Hepatocyte (in vitro differentiated cells): ENCODE results near the gene C6orf89. TPM values are rescaled to one million over a fixed set of nuclear protein-coding genes. Genes with fewer than 3 reads are reported as not detected.

Experiments used
- DNase-seq: peaks from one replicate; pipeline ENCODE4 v3.0.0-alpha.2; 2016; ENCODE audit warnings: low spot score
- H2AFZ ChIP-seq: fragments of 200-600 bp; sonication (generic); 2 replicates; pipeline ENCODE4 v1.6.0; 2016; ENCODE audit warnings: antibody characterized with exemption, mild to moderate bottlenecking
- H3K27ac ChIP-seq: fragments of 200-600 bp; sonication (generic); 2 replicates; pipeline ENCODE4 v1.5.1; 2016; ENCODE audit warnings: mild to moderate bottlenecking
- H3K27me3 ChIP-seq: fragments of 200-600 bp; sonication (generic); 2 replicates; pipeline ENCODE4 v1.6.1; 2016
- H3K36me3 ChIP-seq: fragments of 200-600 bp; sonication (generic); replicated peaks from 2 replicates; pipeline ENCODE4 v1.5.1; 2016; ENCODE audit warnings: low read depth; ENCODE audit not compliant: insufficient read depth
- H3K4me1 ChIP-seq: fragments of 200-600 bp; sonication (generic); 2 replicates; pipeline ENCODE4 v1.5.1; 2016; ENCODE audit warnings: mild to moderate bottlenecking, moderate library complexity; ENCODE audit not compliant: insufficient read depth
- H3K4me2 ChIP-seq: fragments of 200-600 bp; sonication (generic); 2 replicates; pipeline ENCODE4 v1.6.0; 2016
- H3K4me3 ChIP-seq: fragments of 200-600 bp; sonication (generic); 2 replicates; pipeline ENCODE4 v1.5.1; 2016; ENCODE audit warnings: mild to moderate bottlenecking
- H3K79me2 ChIP-seq: fragments of 200-600 bp; sonication (generic); 2 replicates; pipeline ENCODE4 v1.6.0; 2017; ENCODE audit warnings: mild to moderate bottlenecking
- H3K9me2 ChIP-seq: fragments of 200-600 bp; sonication (generic); replicated peaks from 2 replicates; pipeline ENCODE4 v1.6.0; 2017; ENCODE audit warnings: mild to moderate bottlenecking; ENCODE audit not compliant: insufficient read depth
- H3K9me3 ChIP-seq: fragments of 200-600 bp; sonication (generic); 2 replicates; pipeline ENCODE4 v1.5.1; 2016; ENCODE audit warnings: low read depth, mild to moderate bottlenecking
- H4K20me1 ChIP-seq: fragments of 200-600 bp; sonication (generic); 2 replicates; pipeline ENCODE4 v1.6.0; 2016; ENCODE audit warnings: mild to moderate bottlenecking; ENCODE audit not compliant: insufficient read depth, poor library complexity, severe bottlenecking
- CTCF ChIP-seq: fragments of 200-600 bp; sonication (generic); IDR thresholded peaks from 2 replicates; pipeline ENCODE4 v1.5.1; 2016; ENCODE audit warnings: antibody characterized with exemption, mild to moderate bottlenecking; ENCODE audit not compliant: poor library complexity
- EZH2 ChIP-seq: fragments of 200-600 bp; sonication (generic); IDR thresholded peaks from 2 replicates; pipeline ENCODE4 v1.6.1; 2016; ENCODE audit warnings: antibody characterized with exemption, mild to moderate bottlenecking, borderline replicate concordance
- EZH2phosphoT487 ChIP-seq: fragments of 200-600 bp; sonication (generic); IDR thresholded peaks from one replicate; pipeline ENCODE4 v1.6.1; 2018; ENCODE audit warnings: antibody characterized with exemption, mild to moderate bottlenecking, low read depth, moderate library complexity; ENCODE audit not compliant: unreplicated experiment, severe bottlenecking
- WGBS: methylation state at CpG from one replicate; pipeline ENCODE4 v1.1.6; 2016; ENCODE audit warnings: low lambda C conversion rate; ENCODE audit errors: missing lambda C conversion rate; 5-methylcytosine and 5-hydroxymethylcytosine counted together
- polyA plus RNA-seq: library from polyadenylated mRNA; unstranded; fragments of >200 nt; fragmentation: Nextera tagmentation; extraction: Ambion mirVana; gene quantifications from 2 replicates; pipeline ENCODE4 v1.2.1, GENCODE V29; 2016
- total RNA-seq: library from RNA; depleted of rRNA; stranded (reverse); fragments of >200 nt; gene quantifications from 2 replicates; pipeline ENCODE4 v1.2.3, GENCODE V29; 2014

The C6orf89 gene
- total and polyA plus RNA-seq, 2 experiments from 2014 or later, result 39.6 to 45.2 TPM

- H3K4me3 ChIP-seq, result no peak overlapping the region
- no peaks in the 10 kb centered on the region for H3K36me3 ChIP-seq
- H3K4me1 ChIP-seq, result peaks cover 46% of the 10 kb centered on the region
- whole genome bisulfite sequencing, result 52% methylated on average over 5 of the region's 5 CpGs
- no peak overlapping the region for H2AFZ ChIP-seq
- peak overlapping the region; percentile 54 for H3K27ac ChIP-seq
- DNase-seq, result no peak
- no peaks in the 10 kb centered on the region for H3K9me3 ChIP-seq
- TF ChIP-seq EZH2 (no peak), EZH2phosphoT487 (no peak), CTCF (no peak)
- no peaks in the 10 kb centered on the region for H3K79me2 ChIP-seq
- H4K20me1 ChIP-seq, result no peaks in the 10 kb centered on the region
- peak overlapping the region; percentile 5 for H3K4me2 ChIP-seq
- H3K9me2 ChIP-seq, result no peaks in the 10 kb centered on the region
- no peaks in the 10 kb centered on the region for H3K27me3 ChIP-seq
Measured at GRCh38 chr6:36924778-36925374, 39.1 kb downstream of the C6orf89 start.

GRCh38 chr6:36925809-36926208 lies 40.1 kb downstream of the C6orf89 start:
- no peak for DNase-seq
- 93% methylated on average over 4 of the region's 4 CpGs for WGBS
- H3K9me2 ChIP-seq, result no peaks in the 10 kb centered on the region
- no peak overlapping the region for H3K4me2 ChIP-seq
- H4K20me1 ChIP-seq, result no peaks in the 10 kb centered on the region
- H3K4me3 ChIP-seq, result no peak overlapping the region
- H3K36me3 ChIP-seq, result no peaks in the 10 kb centered on the region
- H3K27me3 ChIP-seq, result no peaks in the 10 kb centered on the region
- no peak overlapping the region for H2AFZ ChIP-seq
- TF ChIP-seq EZH2, result no peak
- TF ChIP-seq EZH2phosphoT487, result no peak
- TF ChIP-seq CTCF, result no peak
- H3K79me2 ChIP-seq, result no peaks in the 10 kb centered on the region
- peak overlapping the region; percentile 54 for H3K27ac ChIP-seq
- no peaks in the 10 kb centered on the region for H3K9me3 ChIP-seq
- H3K4me1 ChIP-seq, result peaks cover 49% of the 10 kb centered on the region

- H3K36me3 ChIP-seq, result no peaks in the 10 kb centered on the region
- no peaks in the 10 kb centered on the region for H3K9me3 ChIP-seq
- no peaks in the 10 kb centered on the region for H3K27me3 ChIP-seq
- H3K4me3 ChIP-seq, result no peak overlapping the region
- peak overlapping the region; percentile 53 for H3K4me2 ChIP-seq
- peak overlapping the region; percentile 66 for H3K27ac ChIP-seq
- DNase-seq, result no peak
- no peaks in the 10 kb centered on the region for H4K20me1 ChIP-seq
- 62% methylated on average over 10 of the region's 10 CpGs for WGBS
- peaks cover 49% of the 10 kb centered on the region for H3K4me1 ChIP-seq
- H3K9me2 ChIP-seq, result no peaks in the 10 kb centered on the region
- no peaks in the 10 kb centered on the region for H3K79me2 ChIP-seq
- H2AFZ ChIP-seq, result no peak overlapping the region
- TF ChIP-seq EZH2phosphoT487 (no peak), CTCF (no peak), EZH2 (no peak)
Measured at GRCh38 chr6:36926708-36927513, 41.2 kb downstream of the C6orf89 start.
